GM12878 (cell line): ENCODE data around the gene TGFBI. TPM values are rescaled to one million over a fixed set of nuclear protein-coding genes. Genes with fewer than 3 reads are reported as not detected.

Experiments
- ATAC-seq: fragments of 200-7000 bp; cut with Tn5 transposase; 3 replicates; pipeline ENCODE4 v1.9.1; 2020; ENCODE audit warnings: mild to moderate bottlenecking, moderate library complexity
- BruUV-seq: library from RNA; stranded (reverse); fragments of 400-500 nt; replicated peaks from 2 replicates; lab custom pipeline; 2021; lab: Mats Ljungman, UMichigan
- CTCF ChIA-PET: fragments of 300-600 bp; sonication (Branson Sonifier 250); formaldehyde crosslinking; extraction: SDS; loops from one replicate; lab custom pipeline; 2021; ENCODE audit warnings: inconsistent platforms; lab: Yijun Ruan, JAX
- POLR2A ChIA-PET: fragments of 350-600 bp; formaldehyde crosslinking; extraction: SDS; loops from one replicate; lab custom pipeline; 2021; ENCODE audit warnings: inconsistent platforms; lab: Charles Lee
- RAD21 ChIA-PET: fragments of 300-600 bp; sonication (Branson Sonifier 250); formaldehyde crosslinking; loops from one replicate; lab custom pipeline; 2023; ENCODE audit warnings: antibody characterized with exemption; ENCODE audit not compliant: unreplicated experiment; lab: Charles Lee
- SMC1A ChIA-PET: fragments of 300-600 bp; sonication (Branson Sonifier 250); formaldehyde crosslinking; loops from one replicate; lab custom pipeline; 2023; ENCODE audit not compliant: unreplicated experiment, uncharacterized antibody; lab: Charles Lee
- DNase-seq: peaks from one replicate; pipeline ENCODE4 v3.0.0-alpha.2; 2011; ENCODE audit warnings: low read depth, low spot score
- FAIRE-seq: peaks from 3 replicates; lab custom pipeline; 2011; peaks lifted over from hg19 to GRCh38; lab: Jason Lieb, UNC
- H2AFZ ChIP-seq: 2 replicates; pipeline ENCODE4 v1.6.0; 2011; ENCODE audit warnings: low read depth, low read length, control low read depth; ENCODE audit not compliant: control insufficient read depth
- H3K27ac ChIP-seq: 2 replicates; pipeline ENCODE4 v1.5.1; 2011; ENCODE audit warnings: control low read depth; ENCODE audit not compliant: control insufficient read depth, insufficient read depth
- H3K27me3 ChIP-seq, 2 experiments: replicated peaks in 1 of 2; 2 replicates each; pipeline versions ENCODE4 v1.6.0 to v1.6.1; 2011; ENCODE audit warnings: low read length in 1 of 2; ENCODE audit not compliant: control insufficient read depth in 2 of 2, insufficient read depth in 2 of 2
- H3K36me3 ChIP-seq, 2 experiments: 2 replicates each; pipeline ENCODE4 v1.5.1; 2011; ENCODE audit warnings: low read length in 1 of 2; ENCODE audit not compliant: control insufficient read depth in 2 of 2, insufficient read depth in 2 of 2
- H3K4me1 ChIP-seq: 2 replicates; pipeline ENCODE4 v1.6.1; 2011; ENCODE audit warnings: mild to moderate bottlenecking, low read length, moderate library complexity, mixed read lengths; ENCODE audit not compliant: control insufficient read depth, insufficient read depth
- H3K4me2 ChIP-seq: 2 replicates; pipeline ENCODE4 v1.6.0; 2011; ENCODE audit warnings: control low read depth; ENCODE audit not compliant: control insufficient read depth, insufficient read depth
- H3K4me3 ChIP-seq: fragments of 200-600 bp; sonication (generic); 2 replicates; pipeline ENCODE4 v1.5.1; 2016
- H3K79me2 ChIP-seq: 2 replicates; pipeline ENCODE4 v1.6.0; 2011; ENCODE audit warnings: low read length; ENCODE audit not compliant: control insufficient read depth, insufficient read depth
- H3K9ac ChIP-seq: 2 replicates; pipeline ENCODE4 v1.8.0; 2011; ENCODE audit warnings: low read length, control low read depth, mixed read lengths; ENCODE audit not compliant: control insufficient read depth, insufficient read depth
- H3K9me3 ChIP-seq: replicated peaks from 3 replicates; pipeline ENCODE4 v1.5.1; 2011; ENCODE audit warnings: mild to moderate bottlenecking, low read length; ENCODE audit not compliant: control insufficient read depth, insufficient read depth
- H4K20me1 ChIP-seq: 2 replicates; pipeline ENCODE4 v1.6.0; 2011; ENCODE audit not compliant: control insufficient read depth, insufficient read depth
- ATF3 ChIP-seq: IDR thresholded peaks from 2 replicates; pipeline ENCODE4 v1.6.1; 2011; ENCODE audit warnings: low read depth, mild to moderate bottlenecking, low read length, moderate library complexity, borderline replicate concordance; ENCODE audit errors: extremely low read depth
- CBX3 ChIP-seq: fragments of 200-600 bp; sonication (generic); IDR thresholded peaks from 2 replicates; pipeline ENCODE4 v1.6.1; 2016; ENCODE audit warnings: low read depth, borderline replicate concordance
- MEF2B ChIP-seq: fragments of 450-650 bp; IDR thresholded peaks from 2 replicates; pipeline ENCODE4 v1.6.1; 2018; ENCODE audit warnings: mild to moderate bottlenecking, moderate library complexity; ENCODE audit not compliant: partially characterized antibody, poor library complexity, severe bottlenecking
- NR2F1 ChIP-seq: fragments of 450-650 bp; conservative IDR thresholded peaks from 2 replicates; pipeline ENCODE4 v1.6.1; 2017; ENCODE audit warnings: mild to moderate bottlenecking
- SREBF2 ChIP-seq: IDR thresholded peaks from 2 replicates; pipeline ENCODE4 v1.6.1; 2012; ENCODE audit warnings: mild to moderate bottlenecking, low read length
- STAT1 ChIP-seq: fragments of 450-650 bp; conservative IDR thresholded peaks from 2 replicates; pipeline ENCODE4 v1.6.1; 2014; ENCODE audit warnings: antibody characterized with exemption, mild to moderate bottlenecking
- ZNF217 ChIP-seq: fragments of 450-650 bp; IDR thresholded peaks from 2 replicates; pipeline ENCODE4 v1.6.1; 2017; ENCODE audit warnings: antibody characterized with exemption, mild to moderate bottlenecking
- WGBS: methylation state at CpG from one replicate; pipeline ENCODE4 v1.1.6; 2016; ENCODE audit warnings: low lambda C conversion rate; ENCODE audit not compliant: insufficient replicate concordance, insufficient coverage; ENCODE audit errors: missing lambda C conversion rate; 5-methylcytosine and 5-hydroxymethylcytosine counted together
- in situ Hi-C: fragments of 300-500 bp; cut with MboI; formaldehyde crosslinking; loops from 9 replicates; pipeline ENCODE4 v1.14.3; 2018; ENCODE audit warnings: mixed read lengths
- intact Hi-C: fragments of 100-400 bp; cut with micrococcal nuclease; formaldehyde crosslinking; loops from one replicate; pipeline ENCODE4 v1.14.2; 2022; ENCODE audit not compliant: unreplicated experiment
- polyA plus RNA-seq, 11 experiments: library from polyadenylated mRNA; depleted of rRNA in 4 of 11; unstranded in 6 of 11; stranded (reverse) in 5 of 11; fragments of >200 nt; fragmentation: Nextera tagmentation in 4 of 11; fragmentation: Illumina TruSeq in 1 of 11; extraction: Ambion mirVana in 4 of 11; extraction: Trizol in 1 of 11; gene quantifications; 1 replicate in 1 of 11; 2 replicates in 10 of 11; pipeline versions ENCODE4 v1.2.1 to v1.2.3, GENCODE V29; 2011 to 2016; ENCODE audit warnings: inconsistent platforms in 2 of 11, missing spikeins in 2 of 11, low read depth in 1 of 11
- total RNA-seq, 4 experiments: library from RNA; depleted of rRNA in 3 of 4; stranded (reverse); fragments of >200 nt in 3 of 4; fragmentation: Illumina TruSeq in 1 of 4; extraction: Trizol in 1 of 4; gene quantifications; 2 replicates each; pipeline versions ENCODE4 v1.2.1 to v1.2.3, GENCODE V29; 2013 to 2021

Gene TGFBI
- total and polyA plus RNA-seq, 10 of the 15 experiments (the other 5 are each of a cell fraction or from before 2014, with no cell fraction given) = 0.12 to 1.8 (median 0.19) TPM

- no peak for FAIRE-seq
- intact Hi-C loops (no loop called here), in situ Hi-C loops (no loop called here)
- Histone ChIP-seq H3K9me3 (no peaks in the 10 kb centered on the region; the same call in 2 of the 3 replicates), H3K27ac (no peak overlapping the region), H3K79me2 (no peaks in the 10 kb centered on the region), H4K20me1 (no peaks in the 10 kb centered on the region), H3K4me2 (no peak overlapping the region), H3K36me3 (no peaks in the 10 kb centered on the region), H2AFZ (no peak overlapping the region), H3K27me3 (peaks cover 0 to 3% of the 10 kb centered on the region in 2 experiments; a peak in 3 of 4 replicates), H3K4me3 (no peak overlapping the region), H3K9ac (no peak overlapping the region), H3K4me1 (no peaks in the 10 kb centered on the region)
- CTCF ChIA-PET = interaction anchor here (2.8 to 4.0 kb wide), 2 partner anchors 11 to 13 kb away, joined by 12 read pairs; no protein-coding TSS in a partner anchor
- no peak for DNase-seq
- POLR2A ChIA-PET = no interaction called here
- no peak for ATAC-seq
- WGBS = 58% methylated on average over 17 of the region's 21 CpGs
- RAD21 ChIA-PET = no interaction called here
- SMC1A ChIA-PET = no interaction called here
- BruUV-seq = no TSS peak
- no peak for TF ChIP-seq NR2F1
- no peak for TF ChIP-seq SREBF2
- no peak for TF ChIP-seq ATF3
- TF ChIP-seq MEF2B = no peak
- TF ChIP-seq ZNF217 = no peak
- TF ChIP-seq STAT1 = no peak
- no peak for TF ChIP-seq CBX3
Measured at GRCh38 chr5:135990528-135991255, 38.1 kb upstream of the TGFBI start.
